GM12878 (cell line): ENCODE data around the gene DDX54.

Source experiments
- EP300 ChIP-seq, 2 experiments: fragments of 150-350 bp in 1 of 2; IDR thresholded peaks; 2 replicates each; pipeline ENCODE4 v1.6.1; 2011 to 2012; ENCODE audit warnings: low read depth in 2 of 2, low read length in 2 of 2, borderline replicate concordance in 1 of 2, improper control_type of control experiment in 1 of 2, inconsistent platforms in 1 of 2; ENCODE audit not compliant: control insufficient read depth in 1 of 2
- JUND ChIP-seq: IDR thresholded peaks from 2 replicates; pipeline ENCODE4 v1.6.1; 2012; ENCODE audit warnings: low read depth, mild to moderate bottlenecking, low read length, improper control_type of control experiment, moderate library complexity
- POLR2A ChIP-seq: IDR thresholded peaks from 2 replicates; pipeline ENCODE4 v1.6.1; 2011; ENCODE audit warnings: low read depth, mild to moderate bottlenecking, low read length
- POLR2AphosphoS5 ChIP-seq: IDR thresholded peaks from 2 replicates; pipeline ENCODE4 v1.6.1; 2011; ENCODE audit warnings: mild to moderate bottlenecking, low read length, inconsistent platforms
- TAF1 ChIP-seq: IDR thresholded peaks from 2 replicates; pipeline ENCODE4 v1.6.1; 2011; ENCODE audit warnings: mild to moderate bottlenecking, low read depth, low read length, borderline replicate concordance
- TF ChIP-seq, protein P1 (sequence below): fragments of 450-650 bp; IDR thresholded peaks from 2 replicates; pipeline ENCODE4 v1.6.1; 2017; ENCODE audit warnings: mild to moderate bottlenecking, moderate library complexity
- TF ChIP-seq, protein P2 (sequence below), 3 experiments: IDR thresholded peaks in 2 of 3; conservative IDR thresholded peaks in 1 of 3; 2 replicates each; pipeline ENCODE4 v1.5.1; 2011; ENCODE audit warnings: low read depth in 3 of 3, low read length in 3 of 3, mild to moderate bottlenecking in 3 of 3, control low read depth in 2 of 3, moderate library complexity in 2 of 3, inconsistent platforms in 1 of 3, mixed read lengths in 1 of 3; ENCODE audit not compliant: control insufficient read depth in 2 of 3, insufficient read depth in 1 of 3; ENCODE audit errors: extremely low read depth in 1 of 3

DNA sequence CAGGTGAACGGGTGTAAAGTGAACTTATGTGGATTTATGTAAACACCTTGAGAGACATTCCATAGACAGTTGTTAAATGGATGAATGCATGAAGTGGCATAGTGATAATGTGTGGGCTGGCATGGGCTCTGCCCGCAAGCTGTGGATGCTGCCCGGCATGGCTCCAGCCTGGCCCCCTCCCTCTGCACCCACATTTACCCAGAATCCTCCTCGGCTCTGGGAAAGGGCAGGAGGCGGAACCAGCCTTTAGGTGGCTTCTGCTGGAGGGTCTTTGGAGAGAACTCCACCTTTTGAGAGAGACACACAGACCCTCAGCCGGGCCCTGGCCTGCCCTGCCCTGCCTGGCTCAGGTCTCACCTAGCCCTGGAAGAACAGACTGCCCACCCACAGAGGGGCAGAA, 68.4 kb downstream of the DDX54 start:
- no peak for TF ChIP-seq POLR2AphosphoS5
- TF ChIP-seq, protein P1, sequence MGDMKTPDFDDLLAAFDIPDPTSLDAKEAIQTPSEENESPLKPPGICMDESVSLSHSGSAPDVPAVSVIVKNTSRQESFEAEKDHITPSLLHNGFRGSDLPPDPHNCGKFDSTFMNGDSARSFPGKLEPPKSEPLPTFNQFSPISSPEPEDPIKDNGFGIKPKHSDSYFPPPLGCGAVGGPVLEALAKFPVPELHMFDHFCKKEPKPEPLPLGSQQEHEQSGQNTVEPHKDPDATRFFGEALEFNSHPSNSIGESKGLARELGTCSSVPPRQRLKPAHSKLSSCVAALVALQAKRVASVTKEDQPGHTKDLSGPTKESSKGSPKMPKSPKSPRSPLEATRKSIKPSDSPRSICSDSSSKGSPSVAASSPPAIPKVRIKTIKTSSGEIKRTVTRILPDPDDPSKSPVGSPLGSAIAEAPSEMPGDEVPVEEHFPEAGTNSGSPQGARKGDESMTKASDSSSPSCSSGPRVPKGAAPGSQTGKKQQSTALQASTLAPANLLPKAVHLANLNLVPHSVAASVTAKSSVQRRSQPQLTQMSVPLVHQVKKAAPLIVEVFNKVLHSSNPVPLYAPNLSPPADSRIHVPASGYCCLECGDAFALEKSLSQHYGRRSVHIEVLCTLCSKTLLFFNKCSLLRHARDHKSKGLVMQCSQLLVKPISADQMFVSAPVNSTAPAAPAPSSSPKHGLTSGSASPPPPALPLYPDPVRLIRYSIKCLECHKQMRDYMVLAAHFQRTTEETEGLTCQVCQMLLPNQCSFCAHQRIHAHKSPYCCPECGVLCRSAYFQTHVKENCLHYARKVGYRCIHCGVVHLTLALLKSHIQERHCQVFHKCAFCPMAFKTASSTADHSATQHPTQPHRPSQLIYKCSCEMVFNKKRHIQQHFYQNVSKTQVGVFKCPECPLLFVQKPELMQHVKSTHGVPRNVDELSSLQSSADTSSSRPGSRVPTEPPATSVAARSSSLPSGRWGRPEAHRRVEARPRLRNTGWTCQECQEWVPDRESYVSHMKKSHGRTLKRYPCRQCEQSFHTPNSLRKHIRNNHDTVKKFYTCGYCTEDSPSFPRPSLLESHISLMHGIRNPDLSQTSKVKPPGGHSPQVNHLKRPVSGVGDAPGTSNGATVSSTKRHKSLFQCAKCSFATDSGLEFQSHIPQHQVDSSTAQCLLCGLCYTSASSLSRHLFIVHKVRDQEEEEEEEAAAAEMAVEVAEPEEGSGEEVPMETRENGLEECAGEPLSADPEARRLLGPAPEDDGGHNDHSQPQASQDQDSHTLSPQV: no peak
- no peak for TF ChIP-seq EP300 (IDR thresholded peaks at IDR 0.05; ENCODE audit: borderline replicate concordance in 1 of 2, control insufficient read depth in 1 of 2, low read depth in 2 of 2, low read length in 2 of 2)
- TF ChIP-seq, protein P2, sequence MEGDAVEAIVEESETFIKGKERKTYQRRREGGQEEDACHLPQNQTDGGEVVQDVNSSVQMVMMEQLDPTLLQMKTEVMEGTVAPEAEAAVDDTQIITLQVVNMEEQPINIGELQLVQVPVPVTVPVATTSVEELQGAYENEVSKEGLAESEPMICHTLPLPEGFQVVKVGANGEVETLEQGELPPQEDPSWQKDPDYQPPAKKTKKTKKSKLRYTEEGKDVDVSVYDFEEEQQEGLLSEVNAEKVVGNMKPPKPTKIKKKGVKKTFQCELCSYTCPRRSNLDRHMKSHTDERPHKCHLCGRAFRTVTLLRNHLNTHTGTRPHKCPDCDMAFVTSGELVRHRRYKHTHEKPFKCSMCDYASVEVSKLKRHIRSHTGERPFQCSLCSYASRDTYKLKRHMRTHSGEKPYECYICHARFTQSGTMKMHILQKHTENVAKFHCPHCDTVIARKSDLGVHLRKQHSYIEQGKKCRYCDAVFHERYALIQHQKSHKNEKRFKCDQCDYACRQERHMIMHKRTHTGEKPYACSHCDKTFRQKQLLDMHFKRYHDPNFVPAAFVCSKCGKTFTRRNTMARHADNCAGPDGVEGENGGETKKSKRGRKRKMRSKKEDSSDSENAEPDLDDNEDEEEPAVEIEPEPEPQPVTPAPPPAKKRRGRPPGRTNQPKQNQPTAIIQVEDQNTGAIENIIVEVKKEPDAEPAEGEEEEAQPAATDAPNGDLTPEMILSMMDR (IDR thresholded peaks at IDR 0.05 in 2 of 3, conservative IDR thresholded peaks at IDR 0.05 in 1 of 3; ENCODE audit: control insufficient read depth in 2 of 3, extremely low read depth in 1 of 3, insufficient read depth in 1 of 3, low read depth in 3 of 3, low read length in 3 of 3): no peak
- no peak for TF ChIP-seq POLR2A
- TF ChIP-seq TAF1: no peak
- TF ChIP-seq JUND: no peak
